B cell (primary cell): ENCODE data around the gene LRRC63. TPM values are rescaled to one million over a fixed set of nuclear protein-coding genes. Genes with fewer than 3 reads are reported as not detected.

Experiments
- ATAC-seq: fragments of 200-7000 bp; cut with Tn5 transposase; one replicate; pipeline ENCODE4 v1.10.0; 2021; ENCODE audit warnings: low read depth, mild to moderate bottlenecking, moderate number of reproducible peaks, moderate library complexity
- CTCF ChIA-PET: fragments of 350-600 bp; sonication (Branson Sonifier 250); formaldehyde crosslinking; loops from one replicate; lab custom pipeline; 2021; ENCODE audit warnings: antibody characterized with exemption, inconsistent platforms; lab: Charles Lee
- POLR2A ChIA-PET: fragments of 350-600 bp; sonication (Branson Sonifier 250); formaldehyde crosslinking; loops from one replicate; lab custom pipeline; 2021; ENCODE audit warnings: antibody characterized with exemption; lab: Charles Lee
- DNase-seq: peaks from one replicate; pipeline ENCODE4 v3.0.0; 2013
- H2AFZ ChIP-seq: 2 replicates; pipeline ENCODE4 v1.6.1; 2012; ENCODE audit warnings: mild to moderate bottlenecking, low read depth, low read length; ENCODE audit not compliant: insufficient read depth, poor library complexity, severe bottlenecking
- H3K27ac ChIP-seq, 2 donors: 1 replicate in 1 of 2; 2 replicates in 1 of 2; pipeline ENCODE4 v1.5.1; 2012 to 2013; ENCODE audit warnings: low read length in 2 of 2, mild to moderate bottlenecking in 2 of 2, moderate library complexity in 1 of 2
- H3K27me3 ChIP-seq, 4 experiments: fragments of 200-600 bp in 1 of 4; sonication (generic) in 1 of 4; replicated peaks in 1 of 4; 1 replicate in 2 of 4; 2 replicates in 2 of 4; pipeline versions ENCODE4 v1.6.1 to v1.7.0; 2013 to 2016; ENCODE audit warnings: low read length in 3 of 4, mild to moderate bottlenecking in 2 of 4, mixed read lengths in 1 of 4, moderate library complexity in 1 of 4; ENCODE audit not compliant: insufficient read depth in 4 of 4, control insufficient read depth in 3 of 4; ENCODE audit errors: control extremely low read depth in 1 of 4
- H3K36me3 ChIP-seq, 2 experiments: replicated peaks in 1 of 2; 1 replicate in 1 of 2; 2 replicates in 1 of 2; pipeline versions ENCODE4 v1.6.1 to v1.7.1; 2013; ENCODE audit warnings: low read length in 1 of 2; ENCODE audit not compliant: insufficient read depth in 2 of 2, control insufficient read depth in 1 of 2; ENCODE audit errors: control extremely low read depth in 1 of 2, extremely low read depth in 1 of 2
- H3K4me1 ChIP-seq, 2 donors: fragments of 200-600 bp in 1 of 2; sonication (generic) in 1 of 2; 1 replicate in 1 of 2; 2 replicates in 1 of 2; pipeline versions ENCODE4 v1.5.1 to v1.6.1; 2013 to 2017; ENCODE audit warnings: low read length in 2 of 2; ENCODE audit not compliant: control insufficient read depth in 2 of 2, insufficient read depth in 2 of 2
- H3K4me2 ChIP-seq: replicated peaks from 2 replicates; pipeline ENCODE3; 2012; ENCODE audit warnings: mild to moderate bottlenecking, low read depth, low read length; ENCODE audit not compliant: poor library complexity, severe bottlenecking
- H3K4me3 ChIP-seq, 5 experiments: fragments of 200-600 bp in 1 of 5; sonication (generic) in 1 of 5; 1 replicate in 3 of 5; 2 replicates in 2 of 5; pipeline versions ENCODE4 v1.5.1 to v1.7.0; 2011 to 2016; ENCODE audit warnings: low read length in 4 of 5, mild to moderate bottlenecking in 4 of 5, low read depth in 2 of 5, control low read depth in 1 of 5, moderate library complexity in 1 of 5; ENCODE audit not compliant: insufficient read depth in 1 of 5; ENCODE audit errors: control extremely low read depth in 1 of 5, extremely low read depth in 1 of 5
- H3K79me2 ChIP-seq: fragments of 200-600 bp; sonication (generic); one replicate; pipeline ENCODE4 v1.6.0; 2016; ENCODE audit warnings: low read length; ENCODE audit not compliant: control insufficient read depth, insufficient read depth
- H3K9ac ChIP-seq: fragments of 200-600 bp; sonication (generic); 2 replicates; pipeline ENCODE4 v1.6.1; 2017; ENCODE audit warnings: mild to moderate bottlenecking, low read length, moderate library complexity
- H3K9me3 ChIP-seq, 3 donors: one replicate each; pipeline versions ENCODE4 v1.6.1 to v1.7.1; 2013; ENCODE audit warnings: low read length in 2 of 3; ENCODE audit not compliant: control insufficient read depth in 2 of 3, insufficient read depth in 1 of 3; ENCODE audit errors: control extremely low read depth in 1 of 3
- H4K20me1 ChIP-seq: 2 replicates; pipeline ENCODE4 v1.6.0; 2012; ENCODE audit warnings: mild to moderate bottlenecking, low read length; ENCODE audit not compliant: insufficient read depth, control insufficient read depth, poor library complexity, severe bottlenecking
- H3K27ac Mint-ChIP-seq: one replicate; pipeline ENCODE4 v1.8.0; 2021; ENCODE audit warnings: mixed read lengths
- H3K27me3 Mint-ChIP-seq: one replicate; pipeline ENCODE4 v1.8.0; 2021; ENCODE audit warnings: mixed read lengths
- H3K4me1 Mint-ChIP-seq: one replicate; pipeline ENCODE4 v1.8.0; 2021; ENCODE audit warnings: mixed read lengths
- H3K4me3 Mint-ChIP-seq: one replicate; pipeline ENCODE4 v1.8.0; 2021; ENCODE audit warnings: mixed read lengths
- H3K9me3 Mint-ChIP-seq: one replicate; pipeline ENCODE4 v1.8.0; 2022; ENCODE audit warnings: mixed read lengths; ENCODE audit not compliant: insufficient read depth
- EZH2 ChIP-seq: IDR thresholded peaks from 2 replicates; pipeline ENCODE4 v1.6.1; 2012; ENCODE audit warnings: borderline replicate concordance, low read depth, mild to moderate bottlenecking, moderate library complexity, low read length; ENCODE audit not compliant: insufficient read depth, poor library complexity, severe bottlenecking
- WGBS: methylation state at CpG from one replicate; pipeline ENCODE4 v1.1.5; 2013; ENCODE audit warnings: missing lambda C conversion rate; ENCODE audit not compliant: insufficient coverage; 5-methylcytosine and 5-hydroxymethylcytosine counted together
- intact Hi-C: fragments of 100-400 bp; cut with micrococcal nuclease; formaldehyde crosslinking; loops from one replicate; pipeline ENCODE4 v1.10.0; 2022
- polyA plus RNA-seq: library from polyadenylated mRNA; depleted of rRNA; stranded (reverse); fragments of >200 nt; gene quantifications from 2 replicates; pipeline ENCODE4 v1.2.3, GENCODE V29; 2012
- total RNA-seq, 2 donors: library from RNA; stranded (reverse); fragments of 120-200 nt in 1 of 2; gene quantifications; 1 replicate in 1 of 2; 2 replicates in 1 of 2; pipeline versions ENCODE4 v1.2.3 to v1.2.4, GENCODE V29; 2013 to 2022
- TF ChIP-seq, protein P1 (sequence below): fragments of 200-600 bp; IDR thresholded peaks from one replicate; pipeline ENCODE4 v1.8.0; 2022; ENCODE audit warnings: antibody characterized with exemption, mild to moderate bottlenecking

LRRC63 gene
- total and polyA plus RNA-seq, 2 donors (not counting 1 experiment from before 2014, with no cell fraction given) = 0.06 to 0.25 TPM

GRCh38 chr13:46289260-46289955 is 77.7 kb downstream of the LRRC63 start:
- Histone ChIP-seq H3K4me3 (no peak overlapping the region), H3K4me2 (no peak overlapping the region), H4K20me1 (no peaks in the 10 kb centered on the region), H3K9me3 (no peaks in the 10 kb centered on the region), H3K27me3 (no peaks in the 10 kb centered on the region), H3K79me2 (no peaks in the 10 kb centered on the region), H2AFZ (no peak overlapping the region), H3K27ac (no peak overlapping the region), H3K36me3 (no peaks in the 10 kb centered on the region), H3K9ac (no peak overlapping the region), H3K4me1 (no peaks in the 10 kb centered on the region)
- no peak overlapping the region for H3K4me3 Mint-ChIP-seq
- H3K27ac Mint-ChIP-seq = no peak overlapping the region
- H3K27me3 Mint-ChIP-seq = no peaks in the 10 kb centered on the region
- no peaks in the 10 kb centered on the region for H3K4me1 Mint-ChIP-seq
- ChIA-PET POLR2A (no interaction called here), CTCF (interaction anchor here (0.7 to 3.2 kb wide), 16 partner anchors 9 to 1754 kb away, joined by 3 to 21 read pairs (median 4); no protein-coding TSS in a partner anchor)
- intact Hi-C loops = loop anchor here (1.0 to 5.0 kb wide), 2 partner anchors 129 to 667 kb away; no protein-coding TSS in a partner anchor
- no peak for DNase-seq
- H3K9me3 Mint-ChIP-seq = no peaks in the 10 kb centered on the region
- WGBS = 60% methylated on average over 1 of the region's 4 CpGs
- no peak for TF ChIP-seq EZH2
- TF ChIP-seq, protein P1, sequence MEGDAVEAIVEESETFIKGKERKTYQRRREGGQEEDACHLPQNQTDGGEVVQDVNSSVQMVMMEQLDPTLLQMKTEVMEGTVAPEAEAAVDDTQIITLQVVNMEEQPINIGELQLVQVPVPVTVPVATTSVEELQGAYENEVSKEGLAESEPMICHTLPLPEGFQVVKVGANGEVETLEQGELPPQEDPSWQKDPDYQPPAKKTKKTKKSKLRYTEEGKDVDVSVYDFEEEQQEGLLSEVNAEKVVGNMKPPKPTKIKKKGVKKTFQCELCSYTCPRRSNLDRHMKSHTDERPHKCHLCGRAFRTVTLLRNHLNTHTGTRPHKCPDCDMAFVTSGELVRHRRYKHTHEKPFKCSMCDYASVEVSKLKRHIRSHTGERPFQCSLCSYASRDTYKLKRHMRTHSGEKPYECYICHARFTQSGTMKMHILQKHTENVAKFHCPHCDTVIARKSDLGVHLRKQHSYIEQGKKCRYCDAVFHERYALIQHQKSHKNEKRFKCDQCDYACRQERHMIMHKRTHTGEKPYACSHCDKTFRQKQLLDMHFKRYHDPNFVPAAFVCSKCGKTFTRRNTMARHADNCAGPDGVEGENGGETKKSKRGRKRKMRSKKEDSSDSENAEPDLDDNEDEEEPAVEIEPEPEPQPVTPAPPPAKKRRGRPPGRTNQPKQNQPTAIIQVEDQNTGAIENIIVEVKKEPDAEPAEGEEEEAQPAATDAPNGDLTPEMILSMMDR = no peak
- no peak for ATAC-seq

GRCh38 chr13:46290434-46290833 is 78.7 kb downstream of the LRRC63 start:
- no peak overlapping the region for H3K27ac Mint-ChIP-seq
- peaks cover 3% of the 10 kb centered on the region for H3K4me1 Mint-ChIP-seq

More at GRCh38 chr13:46290434-46290833, 78.7 kb downstream of the LRRC63 start:
- Histone ChIP-seq H2AFZ (no peak overlapping the region), H3K27ac (no peak overlapping the region), H4K20me1 (no peaks in the 10 kb centered on the region), H3K36me3 (no peaks in the 10 kb centered on the region), H3K9me3 (no peaks in the 10 kb centered on the region), H3K9ac (no peak overlapping the region), H3K4me2 (no peak overlapping the region), H3K79me2 (no peaks in the 10 kb centered on the region), H3K4me3 (no peak overlapping the region), H3K27me3 (no peaks in the 10 kb centered on the region), H3K4me1 (peaks cover 1 to 2% of the 10 kb centered on the region in 2 donors)
- ATAC-seq (no peak), DNase-seq (no peak)
- ChIA-PET CTCF (interaction anchor here (1.1 to 3.2 kb wide), 10 partner anchors 8 to 934 kb away, joined by 3 to 21 read pairs (median 4); no protein-coding TSS in a partner anchor), POLR2A (no interaction called here)
- H3K9me3 Mint-ChIP-seq = no peaks in the 10 kb centered on the region
- H3K27me3 Mint-ChIP-seq = no peaks in the 10 kb centered on the region
- H3K4me3 Mint-ChIP-seq = no peak overlapping the region
- no peak for TF ChIP-seq EZH2
- TF ChIP-seq, protein P1 = no peak
- intact Hi-C loops = no loop called here
- no CpG with 5 or more reads among the region's 3 CpGs for WGBS
